HepG2 (cell line): Measurements from ENCODE around the gene MICOS13. TPM values are rescaled to one million over a fixed set of nuclear protein-coding genes. Genes with fewer than 3 reads are reported as not detected.
A peak's percentile ranks its signal among the peaks of the same experiment; 100 is the strongest.

ENCODE experiments used
- BATF2 ChIP-seq: sonication (generic); formaldehyde crosslinking; IDR thresholded peaks from 2 replicates; pipeline ENCODE4 v1.8.0; 2022; ENCODE audit warnings: mild to moderate bottlenecking, missing genetic modification reagents, moderate library complexity
- FOSL2 ChIP-seq: sonication (generic); formaldehyde crosslinking; IDR thresholded peaks from 2 replicates; pipeline ENCODE4 v1.4.0; 2020; ENCODE audit warnings: missing genetic modification reagents
- HIVEP1 ChIP-seq: sonication (generic); formaldehyde crosslinking; IDR thresholded peaks from 2 replicates; pipeline ENCODE4 v1.4.0; 2020; ENCODE audit warnings: mild to moderate bottlenecking, missing genetic modification reagents
- PAWR ChIP-seq: sonication (generic); formaldehyde crosslinking; IDR thresholded peaks from 2 replicates; pipeline ENCODE4 v1.4.0; 2020; ENCODE audit warnings: missing genetic modification reagents, mild to moderate bottlenecking, borderline replicate concordance
- USF2 ChIP-seq, 2 experiments: sonication (generic) in 1 of 2; formaldehyde crosslinking in 1 of 2; IDR thresholded peaks; 2 replicates each; pipeline versions ENCODE4 v1.5.1 to v1.6.1; 2011 to 2020; ENCODE audit warnings: borderline replicate concordance in 1 of 2, low read depth in 1 of 2, low read length in 1 of 2, mild to moderate bottlenecking in 1 of 2, missing genetic modification reagents in 1 of 2, moderate library complexity in 1 of 2
- ZEB1 ChIP-seq: IDR thresholded peaks from 2 replicates; pipeline ENCODE4 v1.6.1; 2012; ENCODE audit warnings: mild to moderate bottlenecking, low read depth, inconsistent platforms; ENCODE audit not compliant: insufficient replicate concordance
- ZHX1 ChIP-seq: sonication (generic); formaldehyde crosslinking; IDR thresholded peaks from 2 replicates; pipeline ENCODE4 v1.8.1; 2022; ENCODE audit warnings: low read depth, mild to moderate bottlenecking, missing genetic modification reagents
- ZHX2 ChIP-seq, 2 experiments: sonication (generic) in 1 of 2; formaldehyde crosslinking in 1 of 2; IDR thresholded peaks; 2 replicates each; pipeline versions ENCODE4 v1.6.1 to v1.9.0; 2014 to 2022; ENCODE audit warnings: antibody characterized with exemption in 1 of 2, borderline replicate concordance in 1 of 2, inconsistent platforms in 1 of 2, low read depth in 1 of 2, missing genetic modification reagents in 1 of 2
- polyA plus RNA-seq, 8 experiments: library from polyadenylated mRNA; depleted of rRNA in 3 of 8; stranded (reverse) in 7 of 8; unstranded in 1 of 8; fragments of >200 nt; fragmentation: Illumina TruSeq in 4 of 8; extraction: Trizol in 4 of 8; gene quantifications; 2 replicates each; pipeline versions ENCODE4 v1.2.1 to v1.2.3, GENCODE V29; 2011 to 2016; ENCODE audit warnings: low read depth in 4 of 8, missing spikeins in 1 of 8, mixed read lengths in 1 of 8; ENCODE audit not compliant: insufficient read depth in 1 of 8
- total RNA-seq, 5 experiments: library from RNA; depleted of rRNA; stranded (reverse); fragments of >200 nt; fragmentation: Illumina TruSeq; extraction: Trizol; gene quantifications; 2 replicates each; pipeline ENCODE4 v1.2.3, GENCODE V29; 2016; ENCODE audit warnings: low read depth in 1 of 5
- TF ChIP-seq, protein P1 (sequence below): sonication (generic); formaldehyde crosslinking; conservative IDR thresholded peaks from 2 replicates; pipeline ENCODE4 v1.4.0; 2020; ENCODE audit warnings: missing genetic modification reagents

MICOS13 gene
- total and polyA plus RNA-seq, 2 of the 13 experiments (the other 11 are each of a cell fraction or from before 2014, with no cell fraction given), result 28.8 to 35.4 TPM

- TF ChIP-seq ZHX2 (IDR thresholded peaks at IDR 0.05; ENCODE audit: low read depth), result no peak
- TF ChIP-seq ZHX2 (CRISPR knock-in tag; IDR thresholded peaks at IDR 0.05; ENCODE audit: borderline replicate concordance), result 0 out of 2 replicates have a peak, but pooled peaks have one; percentile 13
- TF ChIP-seq BATF2 (CRISPR knock-in tag), result no peak
- TF ChIP-seq FOSL2, result no peak
- TF ChIP-seq, protein P1, sequence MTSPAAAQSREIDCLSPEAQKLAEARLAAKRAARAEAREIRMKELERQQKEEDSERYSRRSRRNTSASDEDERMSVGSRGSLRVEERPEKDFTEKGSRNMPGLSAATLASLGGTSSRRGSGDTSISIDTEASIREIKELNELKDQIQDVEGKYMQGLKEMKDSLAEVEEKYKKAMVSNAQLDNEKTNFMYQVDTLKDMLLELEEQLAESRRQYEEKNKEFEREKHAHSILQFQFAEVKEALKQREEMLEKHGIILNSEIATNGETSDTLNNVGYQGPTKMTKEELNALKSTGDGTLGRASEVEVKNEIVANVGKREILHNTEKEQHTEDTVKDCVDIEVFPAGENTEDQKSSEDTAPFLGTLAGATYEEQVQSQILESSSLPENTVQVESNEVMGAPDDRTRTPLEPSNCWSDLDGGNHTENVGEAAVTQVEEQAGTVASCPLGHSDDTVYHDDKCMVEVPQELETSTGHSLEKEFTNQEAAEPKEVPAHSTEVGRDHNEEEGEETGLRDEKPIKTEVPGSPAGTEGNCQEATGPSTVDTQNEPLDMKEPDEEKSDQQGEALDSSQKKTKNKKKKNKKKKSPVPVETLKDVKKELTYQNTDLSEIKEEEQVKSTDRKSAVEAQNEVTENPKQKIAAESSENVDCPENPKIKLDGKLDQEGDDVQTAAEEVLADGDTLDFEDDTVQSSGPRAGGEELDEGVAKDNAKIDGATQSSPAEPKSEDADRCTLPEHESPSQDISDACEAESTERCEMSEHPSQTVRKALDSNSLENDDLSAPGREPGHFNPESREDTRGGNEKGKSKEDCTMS, result no peak
- TF ChIP-seq PAWR (CRISPR knock-in tag), result no peak
- TF ChIP-seq HIVEP1 (CRISPR knock-in tag), result 0 out of 2 replicates have a peak, but pooled peaks have one; percentile 7
- 0 out of 2 replicates have a peak, but pooled peaks have one; percentile 36 for TF ChIP-seq ZHX1 (CRISPR knock-in tag)
- no peak for TF ChIP-seq USF2 (IDR thresholded peaks at IDR 0.05; ENCODE audit: low read depth, low read length)
- no peak for TF ChIP-seq USF2 (CRISPR knock-in tag; IDR thresholded peaks at IDR 0.05; ENCODE audit: borderline replicate concordance)
- TF ChIP-seq ZEB1, result no peak
Measured at GRCh38 chr19:5686326-5686646, 6.0 kb upstream of the MICOS13 start (continued).
